ENCODE results near the gene BCAN.

BCAN gene

GRCh38 chr1:156663178-156663577 lies 21.3 kb downstream of the BCAN start:
- DNase-seq: no peak

GRCh38 chr1:156664046-156664766 lies 22.3 kb downstream of the BCAN start:
- DNase-seq: no peak

GRCh38 chr1:156664767-156665411 lies 23.0 kb downstream of the BCAN start:
- peak; percentile 41 to 61 for DNase-seq

- no peak for DNase-seq
These were observed 23.6 kb downstream of the BCAN start for GRCh38 chr1:156665539-156665938.

- DNase-seq: no peak
These were observed 25.1 kb downstream of the BCAN start for GRCh38 chr1:156666862-156667609.

GRCh38 chr1:156667610-156667967 lies 25.7 kb downstream of the BCAN start:
- no peak for DNase-seq

GRCh38 chr1:156667968-156668709 lies 26.2 kb downstream of the BCAN start:
- no peak for DNase-seq

- no peak for DNase-seq
These were observed 27.1 kb downstream of the BCAN start for GRCh38 chr1:156668801-156669637.

- no peak for DNase-seq
These were observed 27.9 kb downstream of the BCAN start for GRCh38 chr1:156669794-156670193.

GRCh38 chr1:156670359-156670758 lies 28.4 kb downstream of the BCAN start:
- no peak for DNase-seq

GRCh38 chr1:156670791-156671190 lies 28.9 kb downstream of the BCAN start:
- DNase-seq: no peak

GRCh38 chr1:156671804-156672203 lies 29.9 kb downstream of the BCAN start:
- DNase-seq: no peak

- peak; percentile 47 to 80 for DNase-seq
These were observed 31.6 kb downstream of the BCAN start for GRCh38 chr1:156673387-156674121.

- no peak for DNase-seq
These were observed 33.5 kb downstream of the BCAN start for GRCh38 chr1:156675210-156676113.

- DNase-seq: no peak
These were observed 34.4 kb downstream of the BCAN start for GRCh38 chr1:156676114-156676819.

- DNase-seq: peak in 1 of 2 donors; percentile 60
These were observed 35.1 kb downstream of the BCAN start, which contains the start of gene NES for GRCh38 chr1:156676820-156677615. Gene NES, minus strand, starts transcription at chr1:156677407. Its CDS starts 143 bp downstream, at chr1:156677264.

GRCh38 chr1:156677616-156678596 lies 36.0 kb downstream of the BCAN start:
- peak; percentile 29 to 70 for DNase-seq
